Tibial artery (tissue), 4 donors: ENCODE results near the gene ADAM22.

Experiments used
- DNase-seq, 2 donors: peaks; one replicate each; pipeline ENCODE4 v3.0.0-alpha.2; 2019
- H3K27ac ChIP-seq, 2 donors: fragments of 200-600 bp; sonication (generic) in 1 of 2; 1 replicate in 1 of 2; 2 replicates in 1 of 2; pipeline ENCODE4 v1.5.1; 2018 to 2019; ENCODE audit warnings: mild to moderate bottlenecking in 1 of 2
- H3K27me3 ChIP-seq, 2 donors: fragments of 200-600 bp; sonication (generic) in 1 of 2; one replicate each; pipeline versions ENCODE4 v1.5.1 to v1.6.0; 2016 to 2019
- H3K36me3 ChIP-seq, 3 donors: fragments of 200-600 bp; sonication (generic) in 2 of 3; one replicate each; pipeline ENCODE4 v1.5.1; 2016 to 2019; ENCODE audit warnings: mild to moderate bottlenecking in 2 of 3
- H3K4me1 ChIP-seq, 4 donors: fragments of 200-600 bp; sonication (generic) in 2 of 4; 1 replicate in 3 of 4; 2 replicates in 1 of 4; pipeline ENCODE4 v1.5.1; 2016 to 2019
- H3K4me3 ChIP-seq, 2 donors: fragments of 200-600 bp; sonication (generic) in 1 of 2; 1 replicate in 1 of 2; 2 replicates in 1 of 2; pipeline ENCODE4 v1.5.1; 2018 to 2019; ENCODE audit warnings: mild to moderate bottlenecking in 2 of 2
- H3K9me3 ChIP-seq, 3 donors: fragments of 200-600 bp; sonication (generic) in 1 of 3; one replicate each; pipeline ENCODE4 v1.5.1; 2016 to 2019
- CTCF ChIP-seq, 2 experiments: fragments of 200-600 bp in 1 of 2; fragments of 450-650 bp in 1 of 2; IDR thresholded peaks; one replicate each; pipeline ENCODE4 v1.5.1; 2017 to 2019; ENCODE audit warnings: antibody characterized with exemption in 2 of 2, mild to moderate bottlenecking in 1 of 2, moderate library complexity in 1 of 2
- intact Hi-C: fragments of 100-400 bp; cut with DNase I; formaldehyde crosslinking; loops from one replicate; pipeline ENCODE4 v1.15.0; 2023; ENCODE audit warnings: low total_unique reads

Gene ADAM22

GRCh38 chr7:88229302-88229995 lies 295.4 kb downstream of the ADAM22 start:
- intact Hi-C loops: no loop called here
- DNase-seq: no peak
- no peaks in the 10 kb centered on the region for H3K36me3 ChIP-seq
- no peak overlapping the region for H3K4me3 ChIP-seq
- H3K27ac ChIP-seq: no peak overlapping the region
- no peak for TF ChIP-seq CTCF (IDR thresholded peaks at IDR 0.05)
- no peaks in the 10 kb centered on the region for H3K4me1 ChIP-seq
- H3K9me3 ChIP-seq: peaks cover 0 to 6% (median 0%) of the 10 kb centered on the region in 3 donors
- no peaks in the 10 kb centered on the region for H3K27me3 ChIP-seq

GRCh38 chr7:88230646-88231045 lies 296.6 kb downstream of the ADAM22 start:
- peaks cover 0 to 6% (median 0%) of the 10 kb centered on the region in 3 donors for H3K9me3 ChIP-seq
- H3K36me3 ChIP-seq: no peaks in the 10 kb centered on the region
- H3K27ac ChIP-seq: no peak overlapping the region
- no peaks in the 10 kb centered on the region for H3K27me3 ChIP-seq
- H3K4me1 ChIP-seq: no peaks in the 10 kb centered on the region
- intact Hi-C loops: no loop called here
- no peak for DNase-seq
- TF ChIP-seq CTCF (IDR thresholded peaks at IDR 0.05): no peak
- no peak overlapping the region for H3K4me3 ChIP-seq

GRCh38 chr7:88233828-88234227 lies 299.8 kb downstream of the ADAM22 start:
- Histone ChIP-seq H3K4me1 (no peaks in the 10 kb centered on the region), H3K27ac (no peak overlapping the region), H3K36me3 (no peaks in the 10 kb centered on the region), H3K9me3 (no peaks in the 10 kb centered on the region), H3K27me3 (no peaks in the 10 kb centered on the region), H3K4me3 (no peak overlapping the region)
- DNase-seq: no peak
- TF ChIP-seq CTCF (IDR thresholded peaks at IDR 0.05): no peak
- intact Hi-C loops: no loop called here

GRCh38 chr7:88239852-88240251 lies 305.8 kb downstream of the ADAM22 start:
- H3K4me3 ChIP-seq: no peak overlapping the region
- H3K27ac ChIP-seq: no peak overlapping the region
- H3K27me3 ChIP-seq: no peaks in the 10 kb centered on the region
- no peaks in the 10 kb centered on the region for H3K36me3 ChIP-seq
- intact Hi-C loops: no loop called here
- no peak for TF ChIP-seq CTCF (IDR thresholded peaks at IDR 0.05)
- H3K9me3 ChIP-seq: no peaks in the 10 kb centered on the region
- H3K4me1 ChIP-seq: peaks cover 0 to 4% (median 0%) of the 10 kb centered on the region in 4 donors
- DNase-seq: no peak

DNA sequence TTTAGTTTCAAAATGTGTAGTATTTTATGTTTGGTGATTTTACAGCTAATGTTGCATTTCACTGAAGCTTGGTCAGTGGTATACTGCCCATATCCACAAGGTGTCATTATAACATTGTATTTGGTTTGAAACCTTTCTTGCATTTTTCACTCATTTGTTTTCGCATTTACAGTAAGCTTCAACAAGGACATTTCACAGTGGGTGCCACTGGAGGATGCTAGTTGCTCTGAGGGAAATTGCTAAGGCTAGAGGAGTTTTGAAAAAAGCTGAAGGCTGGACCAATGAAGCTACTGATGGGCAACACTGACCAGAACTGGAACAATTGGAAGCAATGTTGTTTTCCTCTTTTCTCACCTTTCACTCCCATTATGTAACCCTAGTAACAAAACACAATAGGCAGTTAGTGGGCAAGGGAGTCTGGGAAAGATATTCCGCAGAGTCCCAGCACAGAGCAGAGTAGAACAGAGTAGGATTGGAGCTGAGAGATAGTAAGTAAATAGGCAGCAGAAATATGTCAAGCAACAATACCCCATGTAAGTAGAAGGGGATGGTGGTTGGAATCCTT lies 309.4 kb downstream of the ADAM22 start:
- peak; percentile 61 to 67 for TF ChIP-seq CTCF (IDR thresholded peaks at IDR 0.05)
- no peak overlapping the region for H3K27ac ChIP-seq
- H3K4me1 ChIP-seq: peaks cover 0 to 4% (median 0%) of the 10 kb centered on the region in 4 donors
- intact Hi-C loops: no loop called here
- DNase-seq: no peak
- H3K9me3 ChIP-seq: no peaks in the 10 kb centered on the region
- H3K27me3 ChIP-seq: no peaks in the 10 kb centered on the region
- H3K4me3 ChIP-seq: no peak overlapping the region
- H3K36me3 ChIP-seq: no peaks in the 10 kb centered on the region
